ENCODE results near the gene TTC14.
"Not testable (repeated sequence)": the region's sequence is repeated elsewhere in the genome, so short reads cannot be mapped to it uniquely, and the experiment has no call there.

Gene TTC14

GRCh38 chr3:180601688-180602666 is at the start of gene TTC14:
TSS of gene TTC14 (plus strand) at chr3:180602163. CDS start at chr3:180602262, 99 bp downstream.
- Mint-ChIP-seq H3K4me3 (peak within 1 kb of the TSS; percentile 85), H3K36me3 (ENCODE audit: low read depth) (peaks cover 47% of the 10 kb centered on the region), H3K27me3 (peaks cover 24% of the 10 kb centered on the region), H3K27ac (peak within 1 kb of the TSS; percentile 92), H3K9me3 (no peaks in the 10 kb centered on the region), H3K4me1 (ENCODE audit: low read depth) (peaks cover 12% of the 10 kb centered on the region)
- intact Hi-C loops (cut with micrococcal nuclease) = loop anchor here (5.0 to 10.0 kb wide), 3 partner anchors 310 to 1455 kb away; partner anchors contain the start of genes FXR1, MFN1 and PIK3CA

- no peak overlapping the region for H3K27ac Mint-ChIP-seq
Observed at GRCh38 chr3:180563406-180563805, 38.6 kb upstream of the TTC14 start.

GRCh38 chr3:180564676-180565075 is 37.3 kb upstream of the TTC14 start:
- Mint-ChIP-seq H3K4me3 (no peak overlapping the region), H3K9me3 (peaks cover 20% of the 10 kb centered on the region), H3K27me3 (no peaks in the 10 kb centered on the region), H3K36me3 (ENCODE audit: low read depth) (no peaks in the 10 kb centered on the region), H3K4me1 (ENCODE audit: low read depth) (no peaks in the 10 kb centered on the region), H3K27ac (no peak overlapping the region)
- intact Hi-C loops (cut with micrococcal nuclease) = no loop called here

More at GRCh38 chr3:180563406-180563805, 38.6 kb upstream of the TTC14 start:
- H3K27me3 Mint-ChIP-seq = no peaks in the 10 kb centered on the region
- no peak overlapping the region for H3K4me3 Mint-ChIP-seq
- no peaks in the 10 kb centered on the region for H3K36me3 Mint-ChIP-seq (ENCODE audit: low read depth)
- H3K4me1 Mint-ChIP-seq (ENCODE audit: low read depth) = no peaks in the 10 kb centered on the region
- peaks cover 33% of the 10 kb centered on the region for H3K9me3 Mint-ChIP-seq
- intact Hi-C loops (cut with micrococcal nuclease) = no loop called here

GRCh38 chr3:180570238-180570637 is 31.7 kb upstream of the TTC14 start:
- H3K9me3 Mint-ChIP-seq = no peaks in the 10 kb centered on the region
- no peak overlapping the region for H3K27ac Mint-ChIP-seq
- H3K27me3 Mint-ChIP-seq = no peaks in the 10 kb centered on the region
- no peaks in the 10 kb centered on the region for H3K36me3 Mint-ChIP-seq (ENCODE audit: low read depth)
- intact Hi-C loops (cut with micrococcal nuclease) = no loop called here
- H3K4me1 Mint-ChIP-seq (ENCODE audit: low read depth) = no peaks in the 10 kb centered on the region
- H3K4me3 Mint-ChIP-seq = no peak overlapping the region

GRCh38 chr3:180571831-180572598 is 29.9 kb upstream of the TTC14 start:
- no peaks in the 10 kb centered on the region for H3K9me3 Mint-ChIP-seq
- H3K4me1 Mint-ChIP-seq (ENCODE audit: low read depth) = no peaks in the 10 kb centered on the region
- H3K4me3 Mint-ChIP-seq = no peak overlapping the region
- no peaks in the 10 kb centered on the region for H3K36me3 Mint-ChIP-seq (ENCODE audit: low read depth)
- intact Hi-C loops (cut with micrococcal nuclease) = no loop called here
- no peak overlapping the region for H3K27ac Mint-ChIP-seq
- H3K27me3 Mint-ChIP-seq = no peaks in the 10 kb centered on the region

- intact Hi-C loops (cut with micrococcal nuclease) = no loop called here
- H3K27me3 Mint-ChIP-seq = no peaks in the 10 kb centered on the region
- H3K36me3 Mint-ChIP-seq (ENCODE audit: low read depth) = no peaks in the 10 kb centered on the region
- H3K4me3 Mint-ChIP-seq = no peak overlapping the region
- H3K9me3 Mint-ChIP-seq = no peaks in the 10 kb centered on the region
- no peak overlapping the region for H3K27ac Mint-ChIP-seq
- no peaks in the 10 kb centered on the region for H3K4me1 Mint-ChIP-seq (ENCODE audit: low read depth)
Observed at GRCh38 chr3:180575571-180575970, 26.4 kb upstream of the TTC14 start.

GRCh38 chr3:180580934-180581333 is 21.0 kb upstream of the TTC14 start:
- intact Hi-C loops (cut with micrococcal nuclease) = no loop called here
- Mint-ChIP-seq H3K36me3 (ENCODE audit: low read depth) (no peaks in the 10 kb centered on the region), H3K9me3 (no peaks in the 10 kb centered on the region), H3K27ac (no peak overlapping the region), H3K4me1 (ENCODE audit: low read depth) (no peaks in the 10 kb centered on the region), H3K4me3 (no peak overlapping the region), H3K27me3 (no peaks in the 10 kb centered on the region)

- intact Hi-C loops (cut with micrococcal nuclease) = no loop called here
- H3K4me3 Mint-ChIP-seq = no peak overlapping the region
Observed at GRCh38 chr3:180590396-180590795, 11.6 kb upstream of the TTC14 start.

GRCh38 chr3:180593631-180594030 is 8.3 kb upstream of the TTC14 start:
- H3K27ac Mint-ChIP-seq; intact Hi-C loops (cut with micrococcal nuclease): not testable (repeated sequence)

More at GRCh38 chr3:180590396-180590795, 11.6 kb upstream of the TTC14 start:
- Mint-ChIP-seq H3K27me3 (peaks cover 17% of the 10 kb centered on the region), H3K27ac (no peak overlapping the region), H3K9me3 (no peaks in the 10 kb centered on the region), H3K36me3 (ENCODE audit: low read depth) (no peaks in the 10 kb centered on the region), H3K4me1 (ENCODE audit: low read depth) (no peaks in the 10 kb centered on the region)

GRCh38 chr3:180594631-180595558 is 7.1 kb upstream of the TTC14 start:
- H3K27ac Mint-ChIP-seq = no peak overlapping the region
- H3K4me1 Mint-ChIP-seq (ENCODE audit: low read depth) = no peaks in the 10 kb centered on the region
- H3K9me3 Mint-ChIP-seq = no peaks in the 10 kb centered on the region
- H3K36me3 Mint-ChIP-seq (ENCODE audit: low read depth) = no peaks in the 10 kb centered on the region
- no peak overlapping the region for H3K4me3 Mint-ChIP-seq
- intact Hi-C loops (cut with micrococcal nuclease) = no loop called here
- peaks cover 44% of the 10 kb centered on the region for H3K27me3 Mint-ChIP-seq

More at GRCh38 chr3:180593631-180594030, 8.3 kb upstream of the TTC14 start:
- H3K9me3 Mint-ChIP-seq; H3K4me3 Mint-ChIP-seq; H3K4me1 Mint-ChIP-seq (ENCODE audit: low read depth); H3K36me3 Mint-ChIP-seq (ENCODE audit: low read depth): not testable (repeated sequence)
- H3K27me3 Mint-ChIP-seq = peaks cover 39% of the 10 kb centered on the region

GRCh38 chr3:180595559-180595935 is 6.4 kb upstream of the TTC14 start:
- Mint-ChIP-seq H3K4me1 (ENCODE audit: low read depth) (no peaks in the 10 kb centered on the region), H3K36me3 (ENCODE audit: low read depth) (no peaks in the 10 kb centered on the region), H3K9me3 (no peaks in the 10 kb centered on the region), H3K4me3 (no peak overlapping the region), H3K27me3 (peaks cover 47% of the 10 kb centered on the region), H3K27ac (no peak overlapping the region)
- intact Hi-C loops (cut with micrococcal nuclease) = no loop called here

GRCh38 chr3:180600473-180600872 is 1.5 kb upstream of the TTC14 start:
- Mint-ChIP-seq H3K36me3 (ENCODE audit: low read depth) (peaks cover 32% of the 10 kb centered on the region), H3K27me3 (peaks cover 35% of the 10 kb centered on the region), H3K27ac (no peak overlapping the region), H3K9me3 (no peaks in the 10 kb centered on the region), H3K4me1 (ENCODE audit: low read depth) (peaks cover 12% of the 10 kb centered on the region), H3K4me3 (no peak overlapping the region)
- intact Hi-C loops (cut with micrococcal nuclease) = loop anchor here (5.0 to 10.0 kb wide), 3 partner anchors 312 to 1453 kb away; partner anchors contain the start of genes FXR1, MFN1 and PIK3CA

GRCh38 chr3:180611006-180611405 is 9.0 kb downstream of the TTC14 start:
- intact Hi-C loops (cut with micrococcal nuclease) = loop anchor here (10.0 kb wide), 1 partner anchor 354 kb away; no protein-coding TSS in a partner anchor
- Mint-ChIP-seq H3K4me1 (ENCODE audit: low read depth) (no peaks in the 10 kb centered on the region), H3K9me3 (no peaks in the 10 kb centered on the region), H3K27me3 (no peaks in the 10 kb centered on the region), H3K36me3 (ENCODE audit: low read depth) (peaks cover 67% of the 10 kb centered on the region), H3K4me3 (no peak overlapping the region), H3K27ac (no peak overlapping the region)

Data from dendritic cell treated with granulocyte-macrophage colony-stimulating factor and Interleukin-4, amounts not matched to agents 40 ng/mL and 50 ng/mL, for 4 days (primary cell).